Measurements from ENCODE around the gene TOR1B. TPM values are rescaled to one million over a fixed set of nuclear protein-coding genes. Genes with fewer than 3 reads are reported as not detected.

The TOR1B gene
- total RNA-seq, 1 donor from 2014 or later: 24.4 TPM

DNA sequence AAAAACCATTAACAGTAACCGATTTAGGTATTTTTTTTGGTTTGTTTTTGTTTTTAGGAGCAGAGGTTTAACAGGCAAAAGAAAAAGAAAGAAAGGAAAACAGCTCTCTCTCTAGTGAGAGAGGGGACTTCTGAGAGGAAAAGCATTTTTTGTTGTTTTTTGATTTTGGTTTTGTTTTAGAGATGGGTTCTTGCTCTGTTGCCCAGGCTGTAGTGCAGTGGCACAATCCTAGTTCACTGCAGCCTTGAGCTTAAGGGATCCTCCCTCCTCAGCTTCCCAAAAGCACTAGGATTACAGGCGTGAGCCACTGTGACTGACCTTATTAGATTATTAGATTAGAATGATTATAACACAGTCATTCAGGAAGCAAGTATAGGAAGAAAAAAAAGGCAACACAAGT is 42.4 kb downstream of the TOR1B start:
- DNase-seq: no peak

DNA sequence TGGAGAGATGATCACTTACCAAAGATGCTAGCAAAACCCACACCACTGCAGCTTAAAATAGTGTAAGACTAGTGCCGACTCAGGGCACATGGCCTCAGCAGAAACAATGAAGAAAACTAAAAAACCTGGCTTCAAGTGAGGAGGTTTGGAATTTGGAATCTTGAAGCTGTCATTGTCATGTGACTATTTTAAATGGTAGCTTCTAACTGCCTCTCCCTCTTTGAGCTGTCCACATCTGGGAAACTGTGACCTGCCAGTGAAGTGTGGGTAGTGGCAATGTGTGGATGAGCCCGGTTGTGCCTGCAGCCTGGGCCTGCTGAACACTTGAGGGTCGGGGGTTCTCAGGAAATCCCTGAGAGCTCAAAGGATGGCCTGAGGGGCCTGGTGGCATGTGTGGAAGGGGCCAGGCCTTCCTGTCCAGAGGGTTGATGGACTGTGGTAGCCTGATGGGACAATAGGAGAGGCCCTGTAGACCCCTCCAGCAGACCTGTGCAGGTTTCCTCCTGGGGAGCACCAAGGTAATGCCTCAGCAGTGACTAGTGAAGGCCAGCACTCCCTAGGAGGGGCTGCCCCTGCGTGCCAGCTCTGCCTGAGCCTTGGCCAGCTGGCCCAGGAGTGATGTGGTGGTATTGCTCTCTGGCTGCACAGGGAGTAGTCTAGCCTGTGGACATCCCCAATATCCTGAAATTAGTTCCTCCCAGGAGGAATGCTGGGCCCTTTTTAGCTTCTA is 45.9 kb downstream of the TOR1B start:
- DNase-seq: no peak

DNA sequence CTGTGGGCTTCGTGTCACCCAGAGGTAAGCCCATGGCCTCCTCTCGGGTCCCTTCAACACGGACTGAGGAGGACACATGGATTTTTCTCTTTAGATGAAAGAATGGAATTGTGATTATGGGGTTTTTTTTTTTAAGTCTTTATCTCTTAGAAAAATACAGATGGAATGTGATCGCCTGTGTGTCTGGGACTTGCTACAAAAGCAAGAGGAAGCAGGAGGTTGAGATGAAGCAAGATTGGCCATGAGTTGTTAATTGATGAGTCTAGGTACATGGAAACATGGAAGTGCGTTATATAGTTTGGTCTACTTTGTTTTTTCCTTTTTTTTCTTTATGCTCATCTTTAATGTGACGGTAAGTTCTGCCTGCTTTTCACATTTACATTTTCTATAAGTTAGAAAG is 46.9 kb downstream of the TOR1B start:
- no peak for DNase-seq

DNA sequence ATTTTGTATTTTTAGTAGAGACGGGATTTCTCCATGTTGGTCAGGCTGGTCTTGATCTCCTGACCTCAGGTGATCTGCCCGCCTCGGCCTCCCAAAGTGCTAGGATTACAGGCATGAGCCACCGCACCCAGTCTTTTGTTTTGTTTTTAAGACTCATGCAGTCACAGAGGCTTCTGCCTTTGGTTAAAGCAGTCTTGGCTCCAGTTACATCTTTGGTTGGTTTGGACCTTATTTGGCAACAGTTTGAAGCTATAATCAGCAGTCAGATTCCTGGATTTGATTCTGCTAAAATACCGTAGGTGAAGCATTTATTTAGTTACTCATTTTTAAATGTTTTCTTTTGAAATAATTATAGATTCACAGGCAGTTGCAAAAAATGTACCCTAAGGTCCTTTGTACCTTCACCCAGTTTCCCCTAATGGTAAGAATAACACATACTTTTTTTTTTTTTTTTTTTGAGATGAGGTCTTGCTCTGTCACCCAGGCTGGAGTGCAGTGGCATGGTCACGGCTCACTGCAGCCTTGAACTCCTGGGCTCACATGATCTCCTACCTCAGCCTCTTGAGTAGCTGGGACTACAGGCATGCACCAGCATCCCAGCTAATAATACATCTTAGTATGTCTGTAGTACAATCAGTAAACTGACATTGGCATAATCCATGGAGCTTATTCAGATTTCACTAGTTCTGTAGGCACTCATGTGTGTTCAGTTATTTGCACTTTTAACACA is 48.0 kb downstream of the TOR1B start:
- DNase-seq: no peak

DNA sequence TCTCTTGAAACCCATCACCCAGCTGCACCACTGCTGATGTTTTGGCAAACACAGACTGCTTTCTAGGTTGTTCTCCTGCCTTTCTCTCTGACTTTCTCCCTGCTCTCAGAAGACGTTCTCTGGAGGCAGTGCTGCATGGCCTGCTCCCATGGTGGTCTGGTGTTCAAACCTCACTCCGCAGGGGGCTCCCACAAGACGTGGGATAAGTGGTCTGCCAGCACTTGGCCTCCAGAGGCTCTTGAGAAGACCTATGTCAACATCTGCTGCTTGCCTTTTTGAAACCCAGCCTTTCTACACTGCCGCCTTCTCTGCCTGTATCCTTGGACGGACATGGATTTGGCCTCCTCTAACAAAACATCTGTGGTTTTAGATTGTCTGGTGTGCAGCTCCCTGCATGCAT is 48.8 kb downstream of the TOR1B start:
- no peak for DNase-seq

DNA sequence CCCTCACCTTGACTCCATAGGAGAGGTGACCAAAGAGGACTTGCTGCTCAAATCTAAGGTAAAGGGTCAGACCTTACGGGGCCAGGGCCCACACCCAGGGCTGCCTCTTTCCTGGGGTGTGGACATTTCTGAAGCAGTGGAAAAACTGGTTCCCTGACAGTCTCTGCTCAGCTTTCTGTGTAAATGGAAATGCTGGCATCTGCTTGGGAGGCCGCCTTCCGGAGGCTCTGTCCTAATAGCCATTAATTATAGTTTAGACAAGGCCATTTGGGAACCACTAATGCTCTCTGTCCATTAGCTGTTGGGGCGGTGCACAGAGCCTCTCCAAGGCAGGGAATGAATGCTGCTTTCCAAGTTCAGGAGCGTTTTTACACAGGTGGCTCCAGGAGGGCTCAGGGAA is 49.6 kb downstream of the TOR1B start:
- DNase-seq: no peak

DNA sequence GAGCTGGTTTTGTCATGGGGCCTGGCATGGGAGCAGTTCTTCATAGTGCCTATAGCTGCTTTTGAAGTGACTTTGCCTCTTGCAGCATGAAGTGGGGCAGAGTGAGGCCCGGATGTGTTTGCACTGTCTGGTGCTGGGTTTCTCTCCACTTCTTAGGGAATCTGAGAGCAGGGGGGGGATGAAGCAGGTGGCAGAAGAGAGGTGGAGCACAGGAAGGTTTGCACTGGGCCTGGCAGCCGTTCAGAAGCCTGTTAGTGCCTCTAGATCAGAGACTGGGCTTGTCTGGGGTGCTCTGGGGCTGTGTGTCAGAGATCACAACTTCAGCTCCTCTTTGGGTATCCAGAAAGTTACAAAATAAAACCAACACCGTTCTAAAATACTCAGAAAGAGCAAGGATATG is 50.6 kb downstream of the TOR1B start:
- no peak for DNase-seq

DNA sequence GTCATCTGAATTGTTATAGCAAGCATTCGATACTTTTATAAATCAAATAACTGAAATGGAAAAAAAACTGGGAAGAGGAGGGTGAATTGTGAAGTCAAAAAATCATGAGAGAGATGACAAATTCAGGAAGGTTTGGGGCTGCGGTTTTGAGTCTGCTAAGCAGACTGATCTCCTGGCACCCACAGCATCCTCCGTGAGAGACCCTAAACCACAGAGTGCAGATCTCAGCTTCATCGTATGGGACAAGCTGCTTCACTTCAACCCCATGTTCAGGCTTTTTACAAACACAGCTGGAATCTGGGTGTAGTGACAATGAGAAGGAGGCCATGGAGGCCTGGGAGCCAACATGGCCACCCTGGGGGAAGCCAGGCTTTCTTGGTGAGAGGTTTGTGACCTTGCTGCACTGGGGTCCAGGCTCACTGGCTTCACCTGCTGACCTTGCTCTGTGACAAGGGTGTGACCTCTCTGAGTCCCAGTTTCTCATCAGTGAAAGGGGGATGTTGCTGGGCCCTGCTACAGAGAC is 51.7 kb downstream of the TOR1B start:
- DNase-seq: no peak

DNA sequence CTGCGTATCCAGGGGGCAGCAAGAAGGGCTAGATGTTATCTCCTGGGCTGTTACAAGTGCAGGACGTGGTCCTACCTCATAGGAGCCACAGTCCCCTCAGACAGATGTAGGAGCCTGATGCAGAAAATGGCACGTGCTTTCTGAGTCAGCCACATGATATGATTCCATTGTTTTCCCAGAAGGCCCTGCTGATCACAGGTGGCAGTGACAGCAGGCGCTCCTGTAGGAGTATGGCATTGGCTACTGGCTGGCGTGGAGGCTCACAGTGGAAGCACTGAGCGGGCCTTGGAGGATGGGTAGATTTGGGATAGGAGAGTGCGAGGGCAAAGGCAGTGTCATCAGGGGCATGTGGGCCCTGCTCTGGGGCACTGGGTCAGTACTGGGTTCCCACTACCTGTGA is 54.2 kb downstream of the TOR1B start:
- no peak for DNase-seq

DNA sequence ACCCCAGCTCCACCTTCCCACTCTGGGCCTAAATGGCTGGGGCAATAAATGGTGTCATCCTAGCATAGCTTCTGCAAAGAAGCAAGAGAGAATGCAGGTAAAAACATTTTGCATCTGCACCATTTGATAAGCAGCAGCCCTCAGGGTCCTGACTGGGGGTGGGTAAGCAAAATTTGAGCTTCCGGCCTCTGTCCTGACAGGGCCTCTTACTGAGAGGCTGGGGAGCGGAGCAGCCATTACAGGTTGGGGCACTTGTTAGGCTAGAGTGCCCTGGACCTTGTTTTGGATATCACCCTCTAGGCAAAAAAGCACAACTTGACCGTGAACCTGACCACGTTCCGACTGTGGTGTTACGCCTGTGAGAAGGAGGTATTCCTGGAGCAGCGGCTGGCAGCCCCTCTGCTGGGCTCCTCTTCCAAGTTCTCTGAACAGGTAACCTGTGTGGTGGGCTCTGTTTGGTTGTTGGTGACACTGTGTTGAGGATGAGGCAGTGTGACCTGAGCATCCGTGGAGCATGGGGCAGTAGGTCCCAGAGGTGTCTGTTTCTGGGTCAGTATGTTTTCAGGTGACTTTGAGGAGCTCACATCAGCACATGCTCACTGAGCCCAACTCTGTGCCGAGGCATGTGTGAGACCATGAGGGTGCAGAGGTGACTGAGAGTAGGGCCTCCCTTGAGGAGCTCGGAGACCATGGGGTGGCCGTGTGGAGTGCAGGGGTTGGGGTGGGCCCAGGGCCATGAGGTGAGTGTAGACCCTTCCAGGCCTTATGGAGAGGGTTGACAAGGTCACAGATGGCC is 55.4 kb downstream of the TOR1B start:
- no peak for DNase-seq

Other genes with a start within 250 kb of the TOR1B start
- gene C9orf50, start 182.1 kb upstream of the TOR1B start, total RNA-seq: not detected
- gene NTMT1, start 177.0 kb upstream of the TOR1B start, total RNA-seq: 31.5 TPM
- 11.7 TPM for gene ASB6, start 161.0 kb upstream of the TOR1B start, total RNA-seq
- gene PRRX2, start 137.5 kb upstream of the TOR1B start, total RNA-seq: 6.9 TPM
- 7.5 TPM for gene PTGES, start 50.1 kb upstream of the TOR1B start, total RNA-seq
- 26.3 TPM for gene TOR1A, start 21.0 kb downstream of the TOR1B start, total RNA-seq
- gene C9orf78, start 32.1 kb downstream of the TOR1B start, total RNA-seq: 37.2 TPM
- 11.8 TPM for gene USP20, start 32.3 kb downstream of the TOR1B start, total RNA-seq
- 38.2 TPM for gene FNBP1, start 240.0 kb downstream of the TOR1B start, total RNA-seq